ENCODE data around the gene GLRX5. TPM values are rescaled to one million over a fixed set of nuclear protein-coding genes. Genes with fewer than 3 reads are reported as not detected.

The GLRX5 gene
- total and polyA plus RNA-seq, 4 donors = 61.1 to 77.9 (median 66.8) TPM

GRCh38 chr14:95549656-95550585 is 15.1 kb downstream of the GLRX5 start:
- peaks cover 3% of the 10 kb centered on the region for H3K9me3 ChIP-seq (ENCODE audit: control insufficient read depth, insufficient read depth, low read length)
- H3K4me1 ChIP-seq (ENCODE audit: control insufficient read depth, insufficient read depth, low read length) = no peaks in the 10 kb centered on the region
- peaks cover 6% of the 10 kb centered on the region for H3K36me3 ChIP-seq (ENCODE audit: control insufficient read depth, insufficient read depth, low read length)
- DNase-seq (ENCODE audit: low read depth in 4 of 6, low spot score in 6 of 6) = no peak
- H3K27ac ChIP-seq (ENCODE audit: low read depth, low read length) = no peak overlapping the region
- H3K4me3 ChIP-seq (ENCODE audit: low read depth, low read length) = no peak overlapping the region
- WGBS (ENCODE audit: insufficient coverage) = 78% methylated on average over 14 of the region's 16 CpGs
- H3K27me3 ChIP-seq (ENCODE audit: control insufficient read depth, insufficient read depth, low read length) = no peaks in the 10 kb centered on the region

GRCh38 chr14:95551435-95551834 is 16.6 kb downstream of the GLRX5 start:
- DNase-seq (ENCODE audit: low read depth in 4 of 6, low spot score in 6 of 6) = no peak
- no peaks in the 10 kb centered on the region for H3K4me1 ChIP-seq (ENCODE audit: control insufficient read depth, insufficient read depth, low read length)
- H3K27me3 ChIP-seq (ENCODE audit: control insufficient read depth, insufficient read depth, low read length) = no peaks in the 10 kb centered on the region
- peaks cover 5% of the 10 kb centered on the region for H3K36me3 ChIP-seq (ENCODE audit: control insufficient read depth, insufficient read depth, low read length)
- H3K4me3 ChIP-seq (ENCODE audit: low read depth, low read length) = no peak overlapping the region
- H3K9me3 ChIP-seq (ENCODE audit: control insufficient read depth, insufficient read depth, low read length) = peaks cover 3% of the 10 kb centered on the region
- H3K27ac ChIP-seq (ENCODE audit: low read depth, low read length) = no peak overlapping the region
- 100% methylated on average over 1 of the region's 1 CpG for WGBS (ENCODE audit: insufficient coverage)

- H3K27ac ChIP-seq (ENCODE audit: low read depth, low read length) = no peak overlapping the region
- no peaks in the 10 kb centered on the region for H3K27me3 ChIP-seq (ENCODE audit: control insufficient read depth, insufficient read depth, low read length)
- H3K36me3 ChIP-seq (ENCODE audit: control insufficient read depth, insufficient read depth, low read length) = peaks cover 2% of the 10 kb centered on the region
- 93% methylated on average over 4 of the region's 7 CpGs for WGBS (ENCODE audit: insufficient coverage)
- no peaks in the 10 kb centered on the region for H3K4me1 ChIP-seq (ENCODE audit: control insufficient read depth, insufficient read depth, low read length)
- H3K9me3 ChIP-seq (ENCODE audit: control insufficient read depth, insufficient read depth, low read length) = peaks cover 3% of the 10 kb centered on the region
- no peak for DNase-seq (ENCODE audit: low read depth in 4 of 6, low spot score in 6 of 6)
- H3K4me3 ChIP-seq (ENCODE audit: low read depth, low read length) = no peak overlapping the region
These were observed 18.3 kb downstream of the GLRX5 start for GRCh38 chr14:95553141-95553540.

- WGBS (ENCODE audit: insufficient coverage) = 100% methylated on average over 6 of the region's 10 CpGs
- Histone ChIP-seq H3K4me3 (ENCODE audit: low read depth, low read length) (no peak overlapping the region), H3K27ac (ENCODE audit: low read depth, low read length) (no peak overlapping the region), H3K4me1 (ENCODE audit: control insufficient read depth, insufficient read depth, low read length) (no peaks in the 10 kb centered on the region), H3K36me3 (ENCODE audit: control insufficient read depth, insufficient read depth, low read length) (no peaks in the 10 kb centered on the region), H3K9me3 (ENCODE audit: control insufficient read depth, insufficient read depth, low read length) (peaks cover 3% of the 10 kb centered on the region), H3K27me3 (ENCODE audit: control insufficient read depth, insufficient read depth, low read length) (no peaks in the 10 kb centered on the region)
- DNase-seq (ENCODE audit: low read depth in 4 of 6, low spot score in 6 of 6) = no peak
These were observed 20.2 kb downstream of the GLRX5 start for GRCh38 chr14:95555053-95555452.

- Histone ChIP-seq H3K27ac (ENCODE audit: low read depth, low read length) (no peak overlapping the region), H3K4me3 (ENCODE audit: low read depth, low read length) (no peak overlapping the region), H3K4me1 (ENCODE audit: control insufficient read depth, insufficient read depth, low read length) (peaks cover 3% of the 10 kb centered on the region), H3K27me3 (ENCODE audit: control insufficient read depth, insufficient read depth, low read length) (no peaks in the 10 kb centered on the region), H3K9me3 (ENCODE audit: control insufficient read depth, insufficient read depth, low read length) (no peaks in the 10 kb centered on the region), H3K36me3 (ENCODE audit: control insufficient read depth, insufficient read depth, low read length) (no peaks in the 10 kb centered on the region)
- WGBS (ENCODE audit: insufficient coverage) = 79% methylated on average over 7 of the region's 11 CpGs
- no peak for DNase-seq (ENCODE audit: low read depth in 4 of 6, low spot score in 6 of 6)
These were observed 22.4 kb downstream of the GLRX5 start for GRCh38 chr14:95557291-95557690.

GRCh38 chr14:95557832-95558231 is 23.0 kb downstream of the GLRX5 start:
- H3K4me3 ChIP-seq (ENCODE audit: low read depth, low read length) = no peak overlapping the region
- H3K27ac ChIP-seq (ENCODE audit: low read depth, low read length) = no peak overlapping the region
- DNase-seq (ENCODE audit: low read depth in 4 of 6, low spot score in 6 of 6) = no peak
- no CpG with 5 or more reads among the region's 2 CpGs for WGBS (ENCODE audit: insufficient coverage)
- H3K27me3 ChIP-seq (ENCODE audit: control insufficient read depth, insufficient read depth, low read length) = no peaks in the 10 kb centered on the region
- H3K4me1 ChIP-seq (ENCODE audit: control insufficient read depth, insufficient read depth, low read length) = peaks cover 3% of the 10 kb centered on the region
- no peaks in the 10 kb centered on the region for H3K9me3 ChIP-seq (ENCODE audit: control insufficient read depth, insufficient read depth, low read length)
- no peaks in the 10 kb centered on the region for H3K36me3 ChIP-seq (ENCODE audit: control insufficient read depth, insufficient read depth, low read length)

GRCh38 chr14:95559203-95559602 is 24.4 kb downstream of the GLRX5 start:
- H3K36me3 ChIP-seq (ENCODE audit: control insufficient read depth, insufficient read depth, low read length) = no peaks in the 10 kb centered on the region
- 68% methylated on average over 6 of the region's 6 CpGs for WGBS (ENCODE audit: insufficient coverage)
- peaks cover 13% of the 10 kb centered on the region for H3K4me1 ChIP-seq (ENCODE audit: control insufficient read depth, insufficient read depth, low read length)
- H3K27me3 ChIP-seq (ENCODE audit: control insufficient read depth, insufficient read depth, low read length) = no peaks in the 10 kb centered on the region
- no peaks in the 10 kb centered on the region for H3K9me3 ChIP-seq (ENCODE audit: control insufficient read depth, insufficient read depth, low read length)
- H3K4me3 ChIP-seq (ENCODE audit: low read depth, low read length) = no peak overlapping the region
- DNase-seq (ENCODE audit: low read depth in 4 of 6, low spot score in 6 of 6) = no peak
- H3K27ac ChIP-seq (ENCODE audit: low read depth, low read length) = no peak overlapping the region

GRCh38 chr14:95561001-95561412 is 26.2 kb downstream of the GLRX5 start:
- H3K36me3 ChIP-seq (ENCODE audit: control insufficient read depth, insufficient read depth, low read length) = no peaks in the 10 kb centered on the region
- peak; percentile 74 to 99 (median 90) for DNase-seq (ENCODE audit: low read depth in 4 of 6, low spot score in 6 of 6)
- no peak overlapping the region for H3K4me3 ChIP-seq (ENCODE audit: low read depth, low read length)
- no peak overlapping the region for H3K27ac ChIP-seq (ENCODE audit: low read depth, low read length)
- H3K27me3 ChIP-seq (ENCODE audit: control insufficient read depth, insufficient read depth, low read length) = no peaks in the 10 kb centered on the region
- 17% methylated on average over 13 of the region's 14 CpGs for WGBS (ENCODE audit: insufficient coverage)
- peaks cover 16% of the 10 kb centered on the region for H3K4me1 ChIP-seq (ENCODE audit: control insufficient read depth, insufficient read depth, low read length)
- no peaks in the 10 kb centered on the region for H3K9me3 ChIP-seq (ENCODE audit: control insufficient read depth, insufficient read depth, low read length)

- no peak for DNase-seq (ENCODE audit: low read depth in 4 of 6, low spot score in 6 of 6)
- H3K4me3 ChIP-seq (ENCODE audit: low read depth, low read length) = no peak overlapping the region
These were observed 28.2 kb downstream of the GLRX5 start for GRCh38 chr14:95562892-95563685.

More at GRCh38 chr14:95562892-95563685, 28.2 kb downstream of the GLRX5 start:
- H3K27ac ChIP-seq (ENCODE audit: low read depth, low read length) = no peak overlapping the region
- 74% methylated on average over 7 of the region's 18 CpGs for WGBS (ENCODE audit: insufficient coverage)
- H3K4me1 ChIP-seq (ENCODE audit: control insufficient read depth, insufficient read depth, low read length) = peaks cover 16% of the 10 kb centered on the region
- no peaks in the 10 kb centered on the region for H3K36me3 ChIP-seq (ENCODE audit: control insufficient read depth, insufficient read depth, low read length)
- H3K9me3 ChIP-seq (ENCODE audit: control insufficient read depth, insufficient read depth, low read length) = no peaks in the 10 kb centered on the region
- H3K27me3 ChIP-seq (ENCODE audit: control insufficient read depth, insufficient read depth, low read length) = no peaks in the 10 kb centered on the region
